ENCODE measurements around the gene VAMP8. TPM values are rescaled to one million over a fixed set of nuclear protein-coding genes. Genes with fewer than 3 reads are reported as not detected.
A peak's percentile ranks its signal among the peaks of the same experiment; 100 is the strongest.

Gene VAMP8
- polyA plus RNA-seq (ENCODE audit: insufficient read length in 3 of 3) = 10 to 100 TPM; 88.1 to 94.9 (median 88.3) TPM
- long read RNA-seq, donor 1, transcript VAMP8-201 (3 exons, 774 nt) = major isoform, 37 of 45 reads
- long read RNA-seq, donor 1, partial matches to known transcripts = 7 of 45 reads
- long read RNA-seq, donor 1, other reads (novel, unspliced or antisense) = 0 of 45 reads
- long read RNA-seq, donor 2, transcript VAMP8-201 (3 exons, 774 nt) = major isoform, 42 of 72 reads
- long read RNA-seq, donor 2, partial matches to known transcripts = 21 of 72 reads
- long read RNA-seq, donor 2, other reads (novel, unspliced or antisense) = 8 of 72 reads
- long read RNA-seq, donor 3, transcript VAMP8-201 (3 exons, 774 nt) = major isoform, 77 of 79 reads
- long read RNA-seq, donor 3, partial matches to known transcripts = 0 of 79 reads
- long read RNA-seq, donor 3, other reads (novel, unspliced or antisense) = 0 of 79 reads
- long read RNA-seq, donor 4, transcript VAMP8-201 (3 exons, 774 nt) = major isoform, 65 of 82 reads
- long read RNA-seq, donor 4, partial matches to known transcripts = 5 of 82 reads
- long read RNA-seq, donor 4, other reads (novel, unspliced or antisense) = 11 of 82 reads
- long read RNA-seq, donor 5 = 0 reads
- long read RNA-seq, donor 6, transcript VAMP8-201 (3 exons, 774 nt) = major isoform, 40 of 45 reads
- long read RNA-seq, donor 6, partial matches to known transcripts = 5 of 45 reads
- long read RNA-seq, donor 6, other reads (novel, unspliced or antisense) = 0 of 45 reads
- long read RNA-seq, donor 7, transcript VAMP8-201 (3 exons, 774 nt) = major isoform, 73 of 73 reads
- long read RNA-seq, donor 7, partial matches to known transcripts = 0 of 73 reads
- long read RNA-seq, donor 7, other reads (novel, unspliced or antisense) = 0 of 73 reads
- long read RNA-seq, donor 8, transcript VAMP8-201 (3 exons, 774 nt) = major isoform, 139 of 170 reads
- long read RNA-seq, donor 8, partial matches to known transcripts = 28 of 170 reads
- long read RNA-seq, donor 8, other reads (novel, unspliced or antisense) = 0 of 170 reads
- long read RNA-seq, donor 9, transcript VAMP8-201 (3 exons, 774 nt) = major isoform, 55 of 61 reads
- long read RNA-seq, donor 9, partial matches to known transcripts = 5 of 61 reads
- long read RNA-seq, donor 9, other reads (novel, unspliced or antisense) = 0 of 61 reads
- long read RNA-seq, donor 10, transcript VAMP8-201 (3 exons, 774 nt) = major isoform, 86 of 95 reads
- long read RNA-seq, donor 10, partial matches to known transcripts = 8 of 95 reads
- long read RNA-seq, donor 10, other reads (novel, unspliced or antisense) = 0 of 95 reads
- long read RNA-seq, donor 11, transcript VAMP8-201 (3 exons, 774 nt) = major isoform, 38 of 45 reads
- long read RNA-seq, donor 11, partial matches to known transcripts = 7 of 45 reads
- long read RNA-seq, donor 11, other reads (novel, unspliced or antisense) = 0 of 45 reads
- long read RNA-seq, donor 12, transcript VAMP8-201 (3 exons, 774 nt) = major isoform, 35 of 44 reads
- long read RNA-seq, donor 12, partial matches to known transcripts = 9 of 44 reads
- long read RNA-seq, donor 12, other reads (novel, unspliced or antisense) = 0 of 44 reads
- long read RNA-seq, donor 13, transcript VAMP8-201 (3 exons, 774 nt) = major isoform, 137 of 187 reads
- long read RNA-seq, donor 13, partial matches to known transcripts = 49 of 187 reads
- long read RNA-seq, donor 13, other reads (novel, unspliced or antisense) = 0 of 187 reads
- long read RNA-seq, donor 14, transcript VAMP8-201 (3 exons, 774 nt) = major isoform, 64 of 83 reads
- long read RNA-seq, donor 14, partial matches to known transcripts = 14 of 83 reads
- long read RNA-seq, donor 14, other reads (novel, unspliced or antisense) = 5 of 83 reads
- long read RNA-seq, donor 15, transcript VAMP8-201 (3 exons, 774 nt) = major isoform, 21 of 37 reads
- long read RNA-seq, donor 15, partial matches to known transcripts = 16 of 37 reads
- long read RNA-seq, donor 15, other reads (novel, unspliced or antisense) = 0 of 37 reads
- long read RNA-seq, donor 16, transcript VAMP8-201 (3 exons, 774 nt) = major isoform, 131 of 154 reads
- long read RNA-seq, donor 16, partial matches to known transcripts = 23 of 154 reads
- long read RNA-seq, donor 16, other reads (novel, unspliced or antisense) = 0 of 154 reads

- peak in 1 of 11 donors; percentile 52 for DNase-seq (ENCODE audit: extremely low read depth in 1 of 11, low read depth in 9 of 11, low spot score in 4 of 11)
Observed at GRCh38 chr2:85577386-85578242, at the start of gene VAMP8. TSS of gene VAMP8 (plus strand) at chr2:85577586. CDS start at chr2:85577647, 61 bp downstream.

DNA sequence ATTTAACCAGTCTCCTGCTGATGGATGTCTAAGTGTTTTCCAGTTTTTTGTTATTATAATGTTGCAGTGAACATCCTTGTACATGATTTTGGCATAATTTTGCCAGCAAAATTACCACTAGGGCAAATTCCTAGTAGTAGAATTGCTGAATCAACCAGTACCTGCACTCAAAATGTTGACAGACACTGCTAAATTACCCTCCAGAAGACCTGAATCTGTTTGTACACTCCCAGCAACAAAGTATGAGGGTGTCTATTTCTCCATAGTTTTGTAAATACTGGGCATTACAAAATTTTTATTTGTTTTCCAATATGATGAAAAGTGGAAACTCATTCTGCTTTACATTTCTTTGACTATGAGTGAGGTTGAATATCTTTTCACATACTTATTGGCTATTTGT, 49.6 kb upstream of the VAMP8 start:
- no peak for DNase-seq (ENCODE audit: extremely low read depth in 1 of 11, low read depth in 9 of 11, low spot score in 4 of 11)

DNA sequence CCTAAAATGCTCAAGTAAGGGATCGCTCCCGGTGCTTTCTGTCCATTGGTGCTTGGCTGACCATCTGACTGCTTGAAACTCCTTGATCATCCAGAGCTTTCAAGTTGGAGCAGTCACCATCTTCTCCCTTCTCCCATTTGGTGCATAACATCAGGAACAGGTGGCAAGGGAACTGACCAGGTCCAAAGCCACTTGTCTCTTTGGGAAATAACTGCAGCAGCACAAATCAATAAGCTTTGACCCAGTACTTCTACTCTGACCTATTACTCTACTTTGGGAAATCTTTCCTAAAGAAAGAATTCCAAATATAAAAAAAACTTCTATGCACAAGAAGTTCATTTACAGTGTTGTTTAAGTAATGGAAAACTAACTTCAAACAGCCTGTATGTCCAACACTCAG, 49.0 kb upstream of the VAMP8 start:
- DNase-seq (ENCODE audit: extremely low read depth in 1 of 11, low read depth in 9 of 11, low spot score in 4 of 11) = no peak

DNA sequence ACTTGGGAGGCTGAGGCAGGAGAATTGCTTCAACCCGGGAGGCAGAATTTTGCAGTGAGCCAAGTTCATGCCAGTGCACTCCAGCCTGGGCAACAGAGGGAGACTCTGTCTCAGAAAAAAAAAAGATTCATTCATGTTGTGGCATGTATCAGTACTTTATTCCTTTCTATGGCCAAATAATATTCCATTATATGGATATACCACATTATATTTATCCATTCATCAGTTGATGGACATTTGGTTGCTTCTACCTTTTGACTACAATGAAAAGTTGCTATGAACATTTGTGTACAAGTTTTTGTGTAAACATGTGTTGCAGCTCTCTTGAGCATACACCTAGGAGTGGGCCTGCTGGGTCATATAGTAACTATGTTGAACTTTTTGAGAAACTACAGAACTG, 47.6 kb upstream of the VAMP8 start:
- no peak for DNase-seq (ENCODE audit: extremely low read depth in 1 of 11, low read depth in 9 of 11, low spot score in 4 of 11)

DNA sequence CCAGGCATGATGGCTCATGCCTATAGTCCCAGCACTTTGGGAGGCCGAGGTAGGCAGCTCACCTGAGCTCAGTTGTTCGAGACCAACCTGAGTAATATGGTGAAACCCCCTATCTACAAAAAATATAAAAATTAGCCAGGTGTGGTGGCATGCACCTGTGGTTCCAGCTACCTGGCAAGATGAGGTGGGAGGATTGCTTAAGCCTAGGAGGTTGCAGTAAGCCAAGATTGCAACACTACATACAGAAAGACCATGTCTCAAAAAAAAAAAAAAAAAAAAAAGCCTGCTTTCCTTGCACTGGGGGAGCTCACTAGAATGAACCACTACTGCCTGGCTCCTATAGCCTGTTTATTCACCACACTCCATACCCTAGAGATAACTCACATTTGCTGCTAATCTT, 45.8 kb upstream of the VAMP8 start:
- no peak for DNase-seq (ENCODE audit: extremely low read depth in 1 of 11, low read depth in 9 of 11, low spot score in 4 of 11)

DNA sequence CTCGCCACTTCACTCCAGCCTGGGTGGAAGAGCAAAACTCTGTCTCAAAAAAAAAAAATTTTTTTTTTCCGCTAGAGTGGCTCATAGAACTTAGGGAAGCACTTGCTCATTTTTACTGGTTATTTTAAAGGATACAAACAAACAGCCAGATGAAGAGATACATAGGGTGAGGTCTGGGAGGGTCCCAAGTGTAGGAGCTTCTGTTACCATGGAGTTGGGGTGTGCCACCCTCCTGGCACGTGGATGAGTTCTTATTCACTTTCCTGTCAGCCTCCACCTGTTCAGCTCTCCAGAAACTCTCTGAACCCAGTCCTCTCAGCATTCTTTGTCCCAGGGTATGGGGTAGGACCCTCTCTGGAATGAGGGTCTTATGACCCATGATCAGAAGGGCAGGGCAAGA, 43.3 kb upstream of the VAMP8 start:
- DNase-seq (ENCODE audit: extremely low read depth in 1 of 11, low read depth in 9 of 11, low spot score in 4 of 11) = no peak

DNA sequence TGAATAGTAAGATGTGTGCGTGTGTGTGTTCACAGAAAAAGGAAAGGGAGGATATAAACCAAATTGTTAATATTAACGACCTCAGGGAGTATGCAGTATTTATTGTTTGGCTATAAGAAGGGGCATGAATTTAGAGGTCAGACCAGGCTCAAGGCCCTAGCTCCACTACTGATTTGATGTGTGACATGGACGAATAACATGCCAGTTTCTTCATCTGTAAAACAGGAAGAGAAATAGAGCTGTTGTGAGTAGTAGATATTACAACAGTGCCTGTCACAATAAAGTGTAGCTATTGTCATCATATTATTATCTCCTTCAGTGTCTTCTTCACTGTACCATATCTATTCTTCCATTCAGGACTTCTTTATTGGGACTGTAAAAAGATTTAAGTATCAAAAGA, 42.5 kb upstream of the VAMP8 start:
- no peak for DNase-seq (ENCODE audit: extremely low read depth in 1 of 11, low read depth in 9 of 11, low spot score in 4 of 11)

- no peak for DNase-seq (ENCODE audit: extremely low read depth in 1 of 11, low read depth in 9 of 11, low spot score in 4 of 11)
Observed at GRCh38 chr2:85536479-85536878, 40.9 kb upstream of the VAMP8 start.

DNA sequence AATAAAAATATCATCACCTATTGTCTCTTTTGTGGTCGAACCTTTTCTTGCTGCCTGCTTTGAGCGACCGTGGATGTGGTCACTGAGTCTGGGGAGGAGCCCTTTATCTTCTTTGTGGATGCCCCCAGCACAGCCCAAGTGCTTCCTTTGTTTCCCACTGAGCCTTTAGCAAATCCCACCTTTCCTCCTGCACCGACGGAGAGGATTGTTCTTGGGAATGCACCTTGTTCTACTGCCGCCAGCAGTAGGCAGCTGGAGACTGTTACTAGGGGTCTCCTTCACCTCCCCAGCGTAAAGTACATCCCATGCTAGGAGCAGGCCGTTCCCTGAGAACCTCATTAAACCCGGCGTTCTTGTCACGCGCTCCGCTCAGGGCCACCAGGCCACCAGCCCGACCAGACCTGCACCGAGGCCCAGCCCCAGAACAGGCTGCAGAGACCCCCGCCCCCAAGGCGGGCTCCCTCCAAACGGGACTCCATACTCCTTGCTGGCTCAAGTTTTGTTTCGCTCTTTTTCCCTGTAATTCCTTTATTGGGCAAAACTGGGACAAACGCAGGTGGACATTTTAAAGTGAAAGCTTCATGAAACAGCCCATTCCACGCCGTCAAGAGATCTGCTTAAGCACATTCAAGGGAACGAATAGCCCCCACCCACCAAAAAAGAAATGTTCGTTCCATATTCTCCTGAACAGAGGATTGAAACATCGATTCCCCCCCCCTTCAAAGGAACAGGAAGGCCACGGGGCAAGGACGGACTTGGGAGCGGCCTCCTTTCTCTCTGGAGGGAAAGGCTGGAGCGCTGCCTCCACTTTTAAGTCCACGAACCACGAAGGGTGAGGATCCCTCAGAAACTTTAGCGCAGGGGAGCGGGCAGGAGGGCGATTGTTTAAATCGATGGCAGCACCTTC, 39.5 kb upstream of the VAMP8 start:
- DNase-seq (ENCODE audit: extremely low read depth in 1 of 11, low read depth in 9 of 11, low spot score in 4 of 11) = peak in 5 of 11 donors; percentile 36 to 62 (median 50)

DNA sequence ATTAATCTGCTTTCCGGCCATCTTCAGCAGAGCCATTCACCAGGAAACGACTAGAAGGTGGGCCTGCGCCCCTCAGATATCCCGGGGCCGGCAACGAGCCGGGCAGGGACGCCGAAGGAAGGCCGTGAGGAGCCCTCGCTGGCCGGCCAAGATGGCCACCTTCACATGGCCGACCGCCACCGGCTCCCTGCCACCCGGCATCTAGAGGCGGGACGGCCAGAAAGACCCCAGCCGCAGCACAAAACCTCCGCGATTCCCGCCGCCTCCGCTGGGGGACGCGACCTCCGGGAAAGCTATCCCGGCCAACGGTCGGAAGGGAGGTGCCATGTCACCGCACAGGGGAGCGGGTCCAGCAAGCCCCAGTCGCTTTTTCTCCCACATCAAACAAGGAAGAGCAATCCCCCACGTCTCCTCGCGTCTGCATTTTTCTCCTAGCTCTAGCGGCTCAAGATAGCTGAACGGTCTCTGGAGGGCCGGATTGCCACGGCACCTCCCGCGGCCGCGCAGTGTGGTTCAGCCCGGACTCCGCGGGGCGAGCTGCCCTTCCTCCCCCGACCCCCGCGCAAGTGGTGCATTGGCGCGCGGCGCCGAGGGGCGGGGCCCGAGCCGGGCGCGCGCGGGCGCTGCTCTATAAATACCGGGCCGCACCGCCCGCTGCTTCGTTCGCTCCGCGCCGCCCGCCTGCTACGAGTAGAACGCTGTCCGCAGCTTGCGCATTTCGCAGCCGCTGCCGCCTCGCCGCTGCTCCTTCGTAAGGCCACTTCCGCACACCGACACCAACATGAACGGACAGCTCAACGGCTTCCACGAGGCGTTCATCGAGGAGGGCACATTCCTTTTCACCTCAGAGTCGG, 38.7 kb upstream of the VAMP8 start, which contains the start of gene MAT2A:
Gene MAT2A (plus strand): TSS at position 662 of the 854 bp plus-strand sequence. CDS start 120 bp downstream, at position 782.
- peak; percentile 91 to 96 (median 95) for DNase-seq (ENCODE audit: extremely low read depth in 1 of 11, low read depth in 9 of 11, low spot score in 4 of 11)

DNA sequence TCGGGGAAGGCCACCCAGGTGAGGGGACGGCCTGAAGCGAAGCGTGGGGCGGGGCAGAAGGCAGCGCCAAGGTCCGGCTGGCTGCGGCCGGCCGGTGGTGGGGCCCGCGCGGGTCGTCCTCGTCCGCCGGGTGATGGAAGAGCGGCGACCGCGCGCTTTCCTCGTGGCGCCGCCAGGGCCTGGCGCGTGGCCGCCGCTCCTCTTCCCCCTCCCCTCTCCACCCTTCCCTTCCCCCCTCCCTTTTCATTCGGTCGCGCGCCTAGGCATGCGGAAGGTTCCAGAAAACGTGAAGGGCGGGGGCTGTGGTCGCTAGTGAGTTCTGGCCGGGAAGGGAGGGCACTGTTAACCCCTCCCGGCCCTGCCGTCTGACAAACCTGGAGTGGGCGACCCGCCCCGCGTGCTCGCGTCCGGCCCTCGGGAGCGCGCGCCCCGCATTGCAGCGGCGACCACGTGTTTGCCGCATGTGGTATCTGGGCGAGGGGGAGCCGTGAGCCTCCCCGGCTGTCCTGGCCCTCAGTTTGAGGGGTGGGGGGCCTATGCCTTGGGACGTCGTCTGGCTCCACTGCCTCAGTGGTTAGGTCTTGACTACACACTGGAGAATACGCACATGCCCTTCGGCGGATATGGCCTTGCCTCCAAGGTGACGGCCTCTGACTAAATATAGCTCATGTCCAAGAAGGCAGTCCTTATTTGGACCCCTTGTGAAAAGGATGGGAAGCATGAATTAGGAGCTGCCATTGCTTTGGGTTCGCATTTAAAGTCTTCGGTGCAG, 37.8 kb upstream of the VAMP8 start:
- peak in 5 of 11 donors; percentile 56 to 70 (median 64) for DNase-seq (ENCODE audit: extremely low read depth in 1 of 11, low read depth in 9 of 11, low spot score in 4 of 11)

DNA sequence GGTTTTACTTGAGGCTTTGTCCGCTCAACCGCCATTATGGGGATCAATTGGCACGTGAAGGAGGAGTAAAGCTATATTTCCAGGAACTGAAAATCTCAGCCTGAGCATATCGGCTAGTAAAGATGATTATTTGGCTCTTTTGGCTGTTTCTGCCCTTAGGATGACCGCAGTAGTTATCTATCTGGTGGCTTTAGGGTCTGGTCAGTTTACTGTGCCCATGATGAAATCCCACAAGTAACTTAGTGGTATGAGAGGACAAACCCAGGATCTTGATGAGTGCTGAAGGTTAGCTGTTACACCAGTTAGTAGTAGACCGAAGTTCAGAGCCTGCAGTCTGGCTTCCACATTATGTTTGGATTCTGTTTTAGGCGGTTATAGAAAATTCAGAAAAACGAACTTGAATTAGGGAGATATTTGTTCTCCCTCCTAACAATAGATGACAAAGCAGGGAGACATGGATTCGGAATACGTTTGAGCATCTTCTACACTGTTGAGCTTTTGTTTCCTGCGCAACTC, 37.2 kb upstream of the VAMP8 start:
- DNase-seq (ENCODE audit: extremely low read depth in 1 of 11, low read depth in 9 of 11, low spot score in 4 of 11) = no peak

DNA sequence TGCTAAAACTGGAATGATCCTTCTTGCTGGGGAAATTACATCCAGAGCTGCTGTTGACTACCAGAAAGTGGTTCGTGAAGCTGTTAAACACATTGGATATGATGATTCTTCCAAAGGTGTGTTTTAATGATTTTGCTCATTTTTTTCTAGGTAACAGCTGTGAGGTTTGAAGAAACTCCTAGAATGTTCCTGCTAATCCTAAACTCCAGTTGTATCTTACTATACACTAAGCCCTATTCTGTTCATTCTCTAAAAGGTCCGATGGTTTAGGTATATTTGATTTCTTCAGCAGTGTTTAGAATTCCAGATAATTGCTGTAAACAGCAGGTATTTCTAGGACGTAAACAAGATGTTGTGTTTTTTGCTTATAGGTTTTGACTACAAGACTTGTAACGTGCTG, 36.1 kb upstream of the VAMP8 start:
- DNase-seq (ENCODE audit: extremely low read depth in 1 of 11, low read depth in 9 of 11, low spot score in 4 of 11) = no peak
